Measurements from ENCODE around the gene ASPG. TPM values are rescaled to one million over a fixed set of nuclear protein-coding genes. Genes with fewer than 3 reads are reported as not detected.

The ASPG gene
- total and polyA plus RNA-seq, 4 donors = 0.50 to 1.6 (median 1.1) TPM

DNA sequence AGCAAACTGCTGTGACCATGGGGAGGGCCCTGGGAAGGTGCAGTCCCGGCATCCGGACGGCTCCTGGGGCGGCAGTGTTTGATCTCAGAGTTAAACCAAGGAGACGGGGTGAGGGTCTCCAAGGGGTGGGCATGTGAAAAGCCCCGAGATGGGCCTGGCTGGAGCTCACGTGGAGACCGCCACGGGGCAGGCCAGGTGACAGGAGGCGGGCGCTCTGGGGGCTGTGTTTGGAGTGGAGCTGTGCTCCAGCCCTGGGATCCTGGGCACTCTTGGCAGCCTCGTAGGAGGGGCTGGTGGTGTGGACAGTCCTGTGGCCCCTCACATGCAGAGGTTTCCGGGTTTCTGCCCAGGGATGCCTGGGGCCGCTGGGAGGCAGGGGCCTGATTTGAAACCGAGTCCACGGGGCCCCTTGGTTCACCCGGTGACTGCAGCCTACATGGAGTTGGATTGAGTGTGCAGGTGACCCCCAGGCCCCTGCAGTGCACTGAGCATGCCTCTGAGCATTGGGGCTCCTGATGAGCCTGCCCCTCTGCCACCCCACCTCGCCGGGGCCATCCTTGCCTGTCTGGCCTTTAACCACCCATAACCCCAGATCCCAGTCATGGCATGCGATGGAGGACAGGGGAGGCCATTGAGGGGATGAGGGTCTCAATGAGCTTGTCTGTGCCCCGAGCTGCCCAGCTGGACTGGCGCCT is 61.3 kb downstream of the ASPG start:
- peaks cover 19% of the 10 kb centered on the region for H3K36me3 ChIP-seq (ENCODE audit: control insufficient read depth, insufficient read depth, low read length)
- no peaks in the 10 kb centered on the region for H3K9me3 ChIP-seq (ENCODE audit: control insufficient read depth, insufficient read depth, low read length)
- 85% methylated on average over 19 of the region's 22 CpGs for WGBS (ENCODE audit: insufficient coverage)
- no peak for DNase-seq (ENCODE audit: low read depth in 4 of 6, low spot score in 6 of 6)
- peaks cover 71% of the 10 kb centered on the region for H3K4me1 ChIP-seq (ENCODE audit: control insufficient read depth, insufficient read depth, low read length)
- no peak overlapping the region for H3K27ac ChIP-seq (ENCODE audit: low read depth, low read length)
- H3K27me3 ChIP-seq (ENCODE audit: control insufficient read depth, insufficient read depth, low read length) = peaks cover 8% of the 10 kb centered on the region
- H3K4me3 ChIP-seq (ENCODE audit: low read depth, low read length) = no peak overlapping the region

- Histone ChIP-seq H3K36me3 (ENCODE audit: control insufficient read depth, insufficient read depth, low read length) (peaks cover 22% of the 10 kb centered on the region), H3K9me3 (ENCODE audit: control insufficient read depth, insufficient read depth, low read length) (no peaks in the 10 kb centered on the region), H3K27me3 (ENCODE audit: control insufficient read depth, insufficient read depth, low read length) (peaks cover 4% of the 10 kb centered on the region), H3K27ac (ENCODE audit: low read depth, low read length) (peak overlapping the region; percentile 16), H3K4me1 (ENCODE audit: control insufficient read depth, insufficient read depth, low read length) (peaks cover 77% of the 10 kb centered on the region), H3K4me3 (ENCODE audit: low read depth, low read length) (no peak overlapping the region)
- DNase-seq (ENCODE audit: low read depth in 4 of 6, low spot score in 6 of 6) = no peak
- WGBS (ENCODE audit: insufficient coverage) = 60% methylated on average over 25 of the region's 28 CpGs
These were observed 62.0 kb downstream of the ASPG start for GRCh38 chr14:104147346-104148125.

- Histone ChIP-seq H3K9me3 (ENCODE audit: control insufficient read depth, insufficient read depth, low read length) (no peaks in the 10 kb centered on the region), H3K27me3 (ENCODE audit: control insufficient read depth, insufficient read depth, low read length) (peaks cover 4% of the 10 kb centered on the region), H3K36me3 (ENCODE audit: control insufficient read depth, insufficient read depth, low read length) (peaks cover 25% of the 10 kb centered on the region), H3K27ac (ENCODE audit: low read depth, low read length) (peak overlapping the region; percentile 57), H3K4me3 (ENCODE audit: low read depth, low read length) (no peak overlapping the region), H3K4me1 (ENCODE audit: control insufficient read depth, insufficient read depth, low read length) (peaks cover 70% of the 10 kb centered on the region)
- WGBS (ENCODE audit: insufficient coverage) = 58% methylated on average over 21 of the region's 22 CpGs
- no peak for DNase-seq (ENCODE audit: low read depth in 4 of 6, low spot score in 6 of 6)
These were observed 63.2 kb downstream of the ASPG start for GRCh38 chr14:104148433-104149277.

GRCh38 chr14:104149278-104149595 is 63.7 kb downstream of the ASPG start:
- Histone ChIP-seq H3K27ac (ENCODE audit: low read depth, low read length) (peak overlapping the region; percentile 35), H3K27me3 (ENCODE audit: control insufficient read depth, insufficient read depth, low read length) (peaks cover 4% of the 10 kb centered on the region), H3K36me3 (ENCODE audit: control insufficient read depth, insufficient read depth, low read length) (peaks cover 23% of the 10 kb centered on the region), H3K4me3 (ENCODE audit: low read depth, low read length) (no peak overlapping the region), H3K4me1 (ENCODE audit: control insufficient read depth, insufficient read depth, low read length) (peaks cover 69% of the 10 kb centered on the region), H3K9me3 (ENCODE audit: control insufficient read depth, insufficient read depth, low read length) (no peaks in the 10 kb centered on the region)
- DNase-seq (ENCODE audit: low read depth in 4 of 6, low spot score in 6 of 6) = no peak
- 73% methylated on average over 8 of the region's 11 CpGs for WGBS (ENCODE audit: insufficient coverage)

GRCh38 chr14:104149617-104150135 is 64.2 kb downstream of the ASPG start:
- Histone ChIP-seq H3K4me1 (ENCODE audit: control insufficient read depth, insufficient read depth, low read length) (peaks cover 74% of the 10 kb centered on the region), H3K4me3 (ENCODE audit: low read depth, low read length) (no peak overlapping the region), H3K27me3 (ENCODE audit: control insufficient read depth, insufficient read depth, low read length) (peaks cover 4% of the 10 kb centered on the region), H3K27ac (ENCODE audit: low read depth, low read length) (peak overlapping the region; percentile 35), H3K9me3 (ENCODE audit: control insufficient read depth, insufficient read depth, low read length) (no peaks in the 10 kb centered on the region), H3K36me3 (ENCODE audit: control insufficient read depth, insufficient read depth, low read length) (peaks cover 27% of the 10 kb centered on the region)
- peak in 2 of 6 donors; percentile 31 to 73 for DNase-seq (ENCODE audit: low read depth in 4 of 6, low spot score in 6 of 6)
- WGBS (ENCODE audit: insufficient coverage) = 27% methylated on average over 7 of the region's 12 CpGs

DNA sequence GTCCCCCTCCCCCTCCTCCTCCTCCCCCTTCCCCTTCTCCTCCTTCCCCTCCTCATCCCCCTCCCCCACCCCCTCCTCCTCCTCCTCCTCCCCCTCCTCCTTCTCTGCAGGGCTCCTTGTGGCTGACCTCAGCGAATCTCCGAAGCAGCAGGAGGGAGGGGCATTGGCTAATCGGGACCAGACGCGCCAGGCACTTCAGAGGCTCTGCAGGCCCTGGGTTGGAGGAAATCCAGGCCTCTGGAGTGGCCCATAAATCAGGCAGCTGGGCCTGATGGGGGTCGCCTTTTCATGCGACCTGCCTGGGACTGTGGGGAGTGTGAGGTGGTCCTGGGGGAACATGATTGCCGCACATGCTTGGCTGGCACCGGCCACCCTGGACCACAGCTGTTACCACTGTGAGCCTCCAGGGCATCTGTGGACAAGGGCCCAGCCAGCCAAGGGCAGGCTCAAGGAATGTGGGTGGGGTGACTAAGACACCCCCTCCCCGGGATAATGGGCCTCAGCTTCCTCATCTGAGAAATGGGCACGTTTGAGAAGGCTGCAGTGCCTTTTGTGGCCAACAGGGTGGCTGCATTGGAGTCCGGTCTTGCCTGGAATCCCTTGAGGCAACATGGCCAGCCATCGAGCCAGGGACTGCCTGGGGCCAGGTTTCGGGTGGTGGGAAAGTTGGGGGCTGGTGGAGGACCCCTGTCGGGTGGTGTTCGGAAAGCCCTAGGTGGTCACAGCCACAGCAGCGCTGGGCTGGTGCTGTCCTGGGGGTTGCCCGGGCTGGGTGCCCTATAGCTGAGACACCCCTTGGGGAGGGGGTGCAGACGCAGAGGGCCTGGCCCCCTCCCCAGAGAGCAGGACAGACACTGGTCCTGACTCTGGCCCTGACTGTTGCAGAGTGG is 64.9 kb downstream of the ASPG start:
- DNase-seq (ENCODE audit: low read depth in 4 of 6, low spot score in 6 of 6) = peak in 2 of 6 donors; percentile 77 to 82
- peaks cover 29% of the 10 kb centered on the region for H3K36me3 ChIP-seq (ENCODE audit: control insufficient read depth, insufficient read depth, low read length)
- peaks cover 75% of the 10 kb centered on the region for H3K4me1 ChIP-seq (ENCODE audit: control insufficient read depth, insufficient read depth, low read length)
- no peak overlapping the region for H3K4me3 ChIP-seq (ENCODE audit: low read depth, low read length)
- peak overlapping the region; percentile 40 for H3K27ac ChIP-seq (ENCODE audit: low read depth, low read length)
- H3K9me3 ChIP-seq (ENCODE audit: control insufficient read depth, insufficient read depth, low read length) = no peaks in the 10 kb centered on the region
- 48% methylated on average over 17 of the region's 19 CpGs for WGBS (ENCODE audit: insufficient coverage)
- H3K27me3 ChIP-seq (ENCODE audit: control insufficient read depth, insufficient read depth, low read length) = peaks cover 4% of the 10 kb centered on the region

DNA sequence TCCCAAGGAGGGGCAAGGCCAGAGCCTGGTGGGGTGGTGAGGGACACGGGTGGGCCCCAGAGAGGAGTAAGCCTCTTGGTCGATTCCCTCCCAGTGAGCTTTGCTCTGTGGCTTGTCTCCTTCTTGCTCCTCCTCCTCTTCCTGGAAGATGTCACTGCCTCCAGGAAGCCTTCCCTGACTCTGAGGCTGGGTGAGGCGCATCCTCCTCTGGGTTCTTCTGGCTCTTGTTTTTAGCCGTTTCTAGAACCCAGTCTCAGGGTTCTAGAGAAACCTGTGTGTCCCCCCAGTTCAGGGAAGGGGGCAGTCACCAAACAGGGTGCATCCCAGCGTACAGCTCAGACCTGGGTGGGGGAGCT is 65.5 kb downstream of the ASPG start:
- H3K36me3 ChIP-seq (ENCODE audit: control insufficient read depth, insufficient read depth, low read length) = peaks cover 34% of the 10 kb centered on the region
- peaks cover 4% of the 10 kb centered on the region for H3K27me3 ChIP-seq (ENCODE audit: control insufficient read depth, insufficient read depth, low read length)
- H3K4me3 ChIP-seq (ENCODE audit: low read depth, low read length) = no peak overlapping the region
- no peak for DNase-seq (ENCODE audit: low read depth in 4 of 6, low spot score in 6 of 6)
- H3K9me3 ChIP-seq (ENCODE audit: control insufficient read depth, insufficient read depth, low read length) = no peaks in the 10 kb centered on the region
- H3K27ac ChIP-seq (ENCODE audit: low read depth, low read length) = no peak overlapping the region
- peaks cover 72% of the 10 kb centered on the region for H3K4me1 ChIP-seq (ENCODE audit: control insufficient read depth, insufficient read depth, low read length)
- 78% methylated on average over 5 of the region's 5 CpGs for WGBS (ENCODE audit: insufficient coverage)

DNA sequence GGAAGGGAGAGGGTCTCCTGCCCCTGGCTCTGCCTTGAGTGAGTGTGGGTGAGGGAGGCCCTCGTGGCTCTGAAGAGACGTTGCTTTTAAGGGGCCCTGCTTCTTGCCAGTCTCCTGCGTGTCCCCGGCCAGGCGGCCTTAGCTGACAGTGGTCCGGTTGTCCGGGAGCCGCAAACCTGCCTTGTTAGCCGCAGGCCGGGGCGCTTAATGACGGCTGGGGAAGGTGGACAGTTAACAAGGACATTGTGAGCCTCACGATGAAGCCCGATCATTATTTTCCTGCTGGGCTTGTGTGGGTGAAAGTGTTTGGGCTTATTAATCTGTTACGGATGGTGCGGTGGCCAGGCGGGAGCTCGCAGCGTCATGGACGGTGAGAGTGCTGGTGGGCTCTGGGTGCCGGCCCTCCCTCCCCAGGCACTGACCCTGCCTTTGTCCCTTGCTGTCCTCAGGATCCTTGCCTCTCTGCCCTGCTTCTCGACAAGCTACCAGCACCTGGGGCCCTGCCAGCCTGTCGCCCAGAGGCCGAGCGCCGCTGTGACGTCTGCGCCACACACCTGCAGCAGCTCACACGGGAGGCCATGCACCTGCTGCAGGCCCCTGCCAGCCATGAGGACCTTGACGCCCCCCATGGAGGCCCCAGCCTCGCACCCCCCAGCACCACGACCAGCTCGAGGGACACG is 66.2 kb downstream of the ASPG start:
- Histone ChIP-seq H3K4me3 (ENCODE audit: low read depth, low read length) (no peak overlapping the region), H3K27me3 (ENCODE audit: control insufficient read depth, insufficient read depth, low read length) (peaks cover 4% of the 10 kb centered on the region), H3K36me3 (ENCODE audit: control insufficient read depth, insufficient read depth, low read length) (peaks cover 39% of the 10 kb centered on the region), H3K9me3 (ENCODE audit: control insufficient read depth, insufficient read depth, low read length) (no peaks in the 10 kb centered on the region), H3K4me1 (ENCODE audit: control insufficient read depth, insufficient read depth, low read length) (peaks cover 74% of the 10 kb centered on the region), H3K27ac (ENCODE audit: low read depth, low read length) (no peak overlapping the region)
- WGBS (ENCODE audit: insufficient coverage) = 68% methylated on average over 34 of the region's 34 CpGs
- peak in 1 of 6 donors; percentile 37 for DNase-seq (ENCODE audit: low read depth in 4 of 6, low spot score in 6 of 6)

Measured in spinal cord (tissue), 10 donors.